BE2C (cell line): ENCODE results near the gene TFDP2.

Experiments used
- DNase-seq: peaks from one replicate; pipeline ENCODE4 v3.0.0-alpha.2; 2020
- H3K27me3 ChIP-seq: fragments of 250-450 bp; sonication (Bioruptor Pico); 2 replicates; pipeline ENCODE4 v1.5.1; 2020; ENCODE audit warnings: mild to moderate bottlenecking
- H3K36me3 ChIP-seq: fragments of 250-450 bp; sonication (Bioruptor Pico); 2 replicates; pipeline ENCODE4 v1.5.1; 2020; ENCODE audit warnings: mild to moderate bottlenecking
- H3K4me1 ChIP-seq: fragments of 250-450 bp; sonication (Bioruptor Pico); 2 replicates; pipeline ENCODE4 v1.5.1; 2020
- H3K4me3 ChIP-seq: 2 replicates; pipeline ENCODE4 v1.5.1; 2011; ENCODE audit warnings: low read depth, low read length
- H3K9me3 ChIP-seq: fragments of 250-450 bp; sonication (Bioruptor Pico); 2 replicates; pipeline ENCODE4 v1.5.1; 2020
- CTCF ChIP-seq: IDR thresholded peaks from 2 replicates; pipeline ENCODE4 v1.5.1; 2012; ENCODE audit warnings: mild to moderate bottlenecking, low read depth, low read length

TFDP2 gene

DNA sequence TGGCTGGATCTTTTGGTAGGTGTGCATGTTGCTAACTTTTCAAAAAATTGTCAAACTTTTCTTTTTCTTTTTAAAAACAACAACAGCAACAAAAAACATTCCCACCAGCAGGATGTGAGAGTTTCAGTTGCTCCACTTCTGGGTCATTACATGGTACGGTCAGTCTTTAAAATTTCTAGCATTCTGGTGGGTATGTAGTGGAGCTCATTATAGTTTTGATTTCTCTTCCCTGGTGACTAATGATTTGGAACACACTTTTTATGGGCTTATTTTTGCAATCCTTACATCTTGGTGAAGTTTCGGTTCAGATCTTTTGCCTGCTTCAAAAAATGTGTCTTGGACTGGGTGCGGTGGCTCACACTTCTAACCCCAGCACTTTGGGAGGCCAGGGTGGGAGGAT is 253.6 kb downstream of the TFDP2 start:
- TF ChIP-seq CTCF = no peak
- Histone ChIP-seq H3K9me3 (no peaks in the 10 kb centered on the region), H3K4me1 (no peaks in the 10 kb centered on the region), H3K4me3 (no peak overlapping the region), H3K27me3 (no peaks in the 10 kb centered on the region), H3K36me3 (peaks cover 5% of the 10 kb centered on the region; the same call in 1 of the 2 replicates)
- no peak for DNase-seq

GRCh38 chr3:141894524-141895176 is 254.7 kb downstream of the TFDP2 start:
- no peak for TF ChIP-seq CTCF
- no peaks in the 10 kb centered on the region for H3K4me1 ChIP-seq
- no peak overlapping the region for H3K4me3 ChIP-seq
- H3K9me3 ChIP-seq = no peaks in the 10 kb centered on the region
- peaks cover 5% of the 10 kb centered on the region; the same call in 1 of the 2 replicates for H3K36me3 ChIP-seq
- no peaks in the 10 kb centered on the region for H3K27me3 ChIP-seq
- DNase-seq = no peak
